Stimulated activated CD8-positive, alpha-beta memory T cell treated with anti-CD3 and anti-CD28 coated beads, Interleukin-4, amount 100 ng/mL, for 1 hour (primary cell): ENCODE measurements around the gene CRYGB.
"Not testable (repeated sequence)": the region's sequence is repeated elsewhere in the genome, so short reads cannot be mapped to it uniquely, and the experiment has no call there.

Source experiments
- DNase-seq, 2 donors: peaks; one replicate each; pipeline ENCODE4 v3.0.0-alpha.2; 2020; ENCODE audit warnings: low read depth in 2 of 2, low spot score in 1 of 2

CRYGB gene

GRCh38 chr2:208118918-208119317 lies 27.0 kb downstream of the CRYGB start:
- DNase-seq, result no peak

- not testable (repeated sequence) for DNase-seq
These were observed 28.6 kb downstream of the CRYGB start for GRCh38 chr2:208117390-208117789.

- DNase-seq, result no peak
These were observed 33.0 kb downstream of the CRYGB start for GRCh38 chr2:208112969-208113368.

- DNase-seq, result not testable (repeated sequence)
These were observed 33.6 kb downstream of the CRYGB start for GRCh38 chr2:208112273-208112745.

DNA sequence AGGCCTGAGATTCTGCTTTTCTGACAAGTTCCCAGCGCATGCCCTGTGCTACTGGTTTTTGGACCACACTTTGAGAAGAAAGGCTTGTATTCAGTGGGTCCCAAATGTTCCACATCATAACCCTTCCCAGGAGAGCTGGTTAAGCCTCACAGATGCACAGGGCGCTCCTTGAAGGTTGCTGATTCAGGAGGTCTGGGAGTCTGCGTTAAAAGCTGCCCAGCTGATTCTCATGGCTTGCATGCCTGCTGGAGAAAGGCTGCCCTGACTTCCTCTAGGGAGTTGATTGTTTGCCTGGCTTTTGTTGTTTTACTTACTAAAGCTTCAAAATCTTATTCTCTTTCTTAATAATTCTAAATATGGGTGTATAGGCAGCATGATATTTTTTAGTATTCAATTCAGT lies 42.3 kb downstream of the CRYGB start:
- no peak for DNase-seq

DNA sequence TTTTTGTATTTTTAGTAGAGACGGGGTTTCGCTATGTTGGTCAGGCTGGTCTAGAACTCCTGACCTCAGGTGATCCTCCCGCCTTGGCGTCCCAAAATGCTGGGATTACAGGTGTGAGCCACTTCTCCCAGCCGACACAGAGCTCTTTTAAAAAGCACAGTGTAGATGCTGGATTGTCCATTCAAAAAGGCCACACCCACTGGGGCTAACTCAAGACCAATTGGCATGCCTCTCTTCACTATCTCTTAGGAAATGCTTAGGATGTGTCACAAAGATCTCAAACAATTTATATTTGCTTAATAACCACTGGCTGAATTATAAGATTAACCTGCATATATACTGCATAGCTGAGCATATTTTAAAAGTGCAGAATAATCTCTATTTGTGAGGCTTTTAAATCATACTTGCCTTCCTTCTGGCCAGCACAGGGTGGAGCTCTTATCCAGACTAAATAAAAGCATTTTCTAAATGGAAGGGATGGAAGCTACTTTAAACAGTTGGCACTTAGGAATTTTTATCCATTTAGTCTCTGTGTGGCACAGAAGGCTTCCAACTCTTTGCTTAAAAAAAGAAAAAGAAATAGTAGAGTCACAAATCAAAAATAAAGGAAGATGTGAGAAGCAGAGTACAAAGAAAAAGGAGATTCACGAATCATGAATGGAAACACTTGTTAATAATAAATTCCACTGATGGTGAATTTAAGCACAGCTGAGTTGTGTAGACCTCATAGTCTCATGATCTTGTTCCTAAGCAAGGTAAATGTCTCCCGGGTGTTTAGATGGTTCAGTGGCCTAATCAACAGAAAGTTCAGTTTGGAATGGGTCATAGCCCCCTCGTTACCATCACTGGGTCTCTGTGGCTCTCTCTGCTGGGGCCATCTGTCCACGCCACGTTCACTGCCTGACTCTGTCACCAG lies 44.0 kb downstream of the CRYGB start:
- no peak for DNase-seq

GRCh38 chr2:208099682-208100470 lies 46.1 kb downstream of the CRYGB start:
- no peak for DNase-seq

GRCh38 chr2:208098701-208099100 lies 47.3 kb downstream of the CRYGB start:
- not testable (repeated sequence) for DNase-seq

DNA sequence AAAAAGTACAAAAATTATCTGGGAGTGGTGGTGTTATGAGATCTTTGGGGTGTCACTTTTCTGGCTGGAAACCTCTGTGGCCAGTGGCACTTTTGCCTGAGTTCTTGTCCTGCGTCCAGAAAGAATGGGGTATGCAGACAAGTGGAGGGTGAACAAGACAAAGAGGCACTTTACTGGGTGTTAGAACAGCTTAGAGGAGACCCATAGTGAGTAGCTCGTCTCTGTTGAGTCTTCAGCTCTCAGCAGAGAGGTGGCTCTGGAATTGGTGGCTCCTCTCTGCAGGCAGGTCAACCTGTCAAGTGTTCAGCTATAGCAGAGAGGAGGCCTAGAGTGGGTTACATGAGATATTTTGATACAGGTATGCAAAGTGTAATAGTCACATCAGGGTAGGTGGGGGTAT lies 47.7 kb downstream of the CRYGB start:
- no peak for DNase-seq

GRCh38 chr2:208097801-208098200 lies 48.2 kb downstream of the CRYGB start:
- no peak for DNase-seq

DNA sequence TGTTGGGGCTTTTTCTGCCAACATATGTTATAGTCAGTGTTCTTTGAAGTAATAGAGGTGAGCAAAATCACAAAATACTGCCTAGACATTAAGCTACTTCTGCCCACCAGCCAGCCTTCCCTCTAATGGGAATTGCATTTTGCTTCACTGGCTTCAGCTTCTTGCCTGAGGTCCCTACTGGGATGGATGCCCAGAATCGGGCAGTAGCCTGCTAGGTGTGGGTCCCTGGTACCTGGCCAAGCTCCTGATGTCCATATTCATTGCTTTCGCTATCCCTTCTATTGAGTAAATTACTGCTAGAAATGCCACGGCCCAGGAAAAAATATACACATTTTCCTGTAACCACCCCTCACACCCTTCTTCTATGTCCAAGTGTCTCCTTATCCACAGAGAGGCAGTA lies 48.6 kb downstream of the CRYGB start:
- DNase-seq, result no peak

GRCh38 chr2:208096080-208096479 lies 49.9 kb downstream of the CRYGB start:
- DNase-seq, result no peak

DNA sequence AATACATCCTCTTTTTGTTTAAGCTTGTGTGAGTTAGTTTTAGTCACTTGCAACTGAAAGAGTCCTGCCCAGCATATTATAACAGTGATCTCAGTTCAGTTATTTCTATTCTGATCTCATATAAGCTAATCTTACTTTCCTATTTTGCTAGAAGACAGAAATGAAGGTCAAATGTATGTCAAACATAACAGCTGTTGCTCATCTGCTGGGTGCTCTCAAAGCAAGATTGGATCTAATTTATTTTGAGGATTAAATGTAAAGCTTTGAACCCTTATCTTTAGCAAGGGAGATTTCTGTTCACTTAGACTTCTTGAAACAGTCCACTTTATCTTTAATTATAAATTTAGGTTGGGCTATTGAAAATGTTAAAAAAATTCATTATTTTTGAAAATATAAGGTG lies 52.8 kb downstream of the CRYGB start:
- no peak for DNase-seq
